ENCODE measurements around the gene NRSN2.
A peak's percentile ranks its signal among the peaks of the same experiment; 100 is the strongest.
"Not testable (repeated sequence)": the region's sequence is repeated elsewhere in the genome, so short reads cannot be mapped to it uniquely, and the experiment has no call there.

The NRSN2 gene

DNA sequence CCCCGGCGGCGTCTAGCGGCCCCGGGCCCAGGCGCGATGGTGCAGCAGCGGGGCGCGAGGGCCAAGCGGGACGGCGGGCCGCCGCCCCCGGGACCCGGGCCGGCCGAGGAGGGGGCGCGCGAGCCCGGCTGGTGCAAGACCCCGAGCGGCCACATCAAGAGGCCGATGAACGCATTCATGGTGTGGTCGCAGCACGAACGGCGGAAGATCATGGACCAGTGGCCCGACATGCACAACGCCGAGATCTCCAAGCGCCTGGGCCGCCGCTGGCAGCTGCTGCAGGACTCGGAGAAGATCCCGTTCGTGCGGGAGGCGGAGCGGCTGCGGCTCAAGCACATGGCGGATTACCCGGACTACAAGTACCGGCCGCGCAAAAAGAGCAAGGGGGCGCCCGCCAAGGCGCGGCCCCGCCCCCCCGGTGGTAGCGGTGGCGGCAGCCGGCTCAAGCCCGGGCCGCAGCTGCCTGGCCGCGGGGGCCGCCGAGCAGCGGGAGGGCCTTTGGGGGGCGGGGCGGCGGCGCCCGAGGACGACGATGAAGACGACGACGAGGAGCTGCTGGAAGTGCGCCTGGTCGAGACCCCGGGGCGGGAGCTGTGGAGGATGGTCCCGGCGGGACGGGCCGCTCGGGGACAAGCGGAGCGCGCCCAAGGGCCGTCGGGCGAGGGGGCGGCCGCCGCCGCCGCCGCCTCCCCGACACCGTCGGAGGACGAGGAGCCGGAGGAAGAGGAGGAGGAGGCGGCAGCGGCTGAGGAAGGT lies 20.8 kb upstream of the NRSN2 start:
- DNase-seq = peak; percentile 49

DNA sequence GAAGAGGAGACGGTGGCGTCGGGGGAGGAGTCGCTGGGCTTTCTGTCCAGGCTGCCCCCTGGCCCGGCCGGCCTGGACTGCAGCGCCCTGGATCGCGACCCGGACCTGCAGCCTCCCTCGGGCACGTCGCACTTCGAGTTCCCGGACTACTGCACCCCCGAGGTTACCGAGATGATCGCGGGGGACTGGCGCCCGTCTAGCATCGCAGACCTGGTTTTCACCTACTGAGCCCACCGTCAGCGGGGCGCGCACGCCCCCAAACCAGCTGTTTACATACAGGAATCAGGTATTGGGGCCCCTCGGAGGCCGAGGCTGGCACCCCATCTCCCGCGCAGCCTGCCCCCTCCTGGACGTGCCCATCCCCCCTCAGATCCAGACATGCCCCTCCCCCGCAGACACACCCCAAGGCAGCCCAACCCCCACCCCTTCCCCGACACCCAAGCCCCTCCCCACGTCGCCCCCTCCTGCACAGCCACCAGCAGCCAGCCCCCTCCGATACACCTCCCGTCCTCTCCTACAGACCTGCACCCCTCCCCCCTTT lies 20.2 kb upstream of the NRSN2 start:
- DNase-seq = peak; percentile 64

DNA sequence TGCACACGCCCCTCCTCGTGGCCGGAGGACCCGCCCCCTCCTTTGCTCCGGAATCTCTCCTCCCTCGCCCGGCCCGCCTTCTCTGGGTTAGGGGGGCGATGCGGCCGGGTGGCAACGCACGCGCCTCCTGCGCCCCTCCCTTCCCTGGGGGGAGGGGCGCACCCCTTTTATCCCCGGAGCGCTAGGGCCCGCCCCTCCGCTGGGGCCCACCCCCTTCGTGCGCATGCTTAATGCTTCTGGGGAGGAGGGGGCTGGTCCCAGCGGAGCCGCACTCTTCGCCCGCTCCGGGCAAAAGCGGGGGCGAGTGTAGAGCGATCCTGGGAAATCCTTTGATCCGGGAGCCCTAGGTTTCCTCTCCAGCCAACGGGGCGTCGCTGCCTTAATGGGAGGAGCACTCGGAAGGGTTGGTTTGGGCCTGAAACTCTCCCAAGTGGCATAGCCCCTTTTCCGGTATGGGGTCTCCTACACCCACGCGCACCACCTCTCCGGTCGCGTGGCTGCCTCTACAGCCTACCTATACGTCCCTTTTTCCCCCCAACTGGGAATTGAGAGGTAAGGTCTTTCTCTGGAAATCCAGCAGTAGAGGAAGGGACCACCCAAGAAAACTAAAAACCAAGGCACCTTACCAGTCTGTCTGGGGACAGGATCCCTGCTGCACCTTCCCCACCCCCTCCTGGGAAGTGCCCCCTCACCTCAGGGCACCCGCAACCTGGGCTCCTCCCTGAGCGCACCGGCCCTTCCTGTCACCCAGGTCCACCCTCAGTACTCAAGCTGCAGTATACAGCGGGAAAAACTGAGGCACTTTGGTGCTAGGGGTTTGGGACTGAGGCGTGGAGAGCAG lies 19.5 kb upstream of the NRSN2 start:
- peak; percentile 92 for DNase-seq

DNA sequence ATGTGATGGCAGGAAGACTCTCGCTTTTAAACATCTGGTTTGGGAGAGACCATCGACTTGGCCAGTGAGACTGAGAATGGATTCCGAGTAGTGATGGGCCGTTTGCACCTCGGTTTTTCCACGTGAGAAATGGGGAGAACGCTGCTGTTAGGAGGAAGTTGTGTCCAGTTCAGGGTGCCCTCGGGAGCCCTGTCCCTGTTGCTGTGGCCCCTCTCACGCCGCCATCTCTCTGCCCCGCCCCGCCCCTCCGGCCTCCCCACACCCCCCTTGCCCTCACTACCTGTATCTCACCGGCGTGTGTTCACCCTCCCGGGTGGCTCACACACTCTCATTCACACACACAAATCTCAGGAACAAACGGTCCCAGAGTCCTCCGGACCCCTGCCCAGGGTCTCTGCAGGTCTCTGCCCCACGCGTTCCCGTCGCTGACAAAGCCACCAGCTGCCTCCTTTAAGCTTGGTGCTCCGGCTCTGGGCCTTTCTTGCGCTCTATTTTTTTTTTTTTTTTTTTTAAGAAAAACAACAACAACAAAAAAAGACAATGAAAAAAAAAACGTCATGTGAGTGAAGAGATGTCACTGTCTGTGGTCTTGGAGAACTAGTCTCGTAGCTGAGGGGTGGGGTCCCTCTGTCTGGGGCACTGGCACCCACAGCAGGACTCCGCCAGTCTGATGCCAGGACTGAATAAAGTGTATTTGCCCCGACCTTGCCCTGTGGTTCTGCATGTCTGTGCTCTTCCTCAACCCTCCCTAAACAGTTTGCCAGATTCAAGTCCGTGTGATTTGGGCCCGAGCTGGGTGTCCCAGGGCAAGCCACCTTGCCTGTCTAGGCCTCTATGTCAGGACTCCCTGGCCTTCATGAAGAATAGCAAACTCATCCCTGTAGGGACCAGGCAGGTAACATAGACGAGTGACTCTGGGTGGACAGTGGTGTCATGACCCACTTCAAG lies 18.6 kb upstream of the NRSN2 start:
- DNase-seq = no peak

GRCh38 chr20:328975-329695 lies 17.8 kb upstream of the NRSN2 start:
- no peak for DNase-seq

DNA sequence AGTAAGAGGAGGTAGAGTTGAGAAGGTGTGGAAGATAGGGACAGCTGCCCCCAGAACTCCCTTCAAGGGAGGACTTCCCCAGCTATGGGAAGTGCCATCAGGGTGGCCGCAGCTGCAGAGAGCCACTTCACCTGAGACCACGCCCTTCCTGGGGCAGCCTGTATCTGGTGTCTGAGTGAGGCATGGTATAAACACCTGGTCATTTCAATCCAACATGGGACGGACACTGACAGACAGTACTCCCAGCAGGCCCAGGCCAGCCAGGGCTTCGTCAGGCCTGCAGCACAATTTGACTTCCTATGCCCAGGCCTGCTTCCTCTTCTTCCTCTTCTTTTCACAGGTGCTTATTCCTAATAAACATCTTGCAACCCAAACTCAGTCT lies 17.1 kb upstream of the NRSN2 start:
- DNase-seq = peak; percentile 39

DNA sequence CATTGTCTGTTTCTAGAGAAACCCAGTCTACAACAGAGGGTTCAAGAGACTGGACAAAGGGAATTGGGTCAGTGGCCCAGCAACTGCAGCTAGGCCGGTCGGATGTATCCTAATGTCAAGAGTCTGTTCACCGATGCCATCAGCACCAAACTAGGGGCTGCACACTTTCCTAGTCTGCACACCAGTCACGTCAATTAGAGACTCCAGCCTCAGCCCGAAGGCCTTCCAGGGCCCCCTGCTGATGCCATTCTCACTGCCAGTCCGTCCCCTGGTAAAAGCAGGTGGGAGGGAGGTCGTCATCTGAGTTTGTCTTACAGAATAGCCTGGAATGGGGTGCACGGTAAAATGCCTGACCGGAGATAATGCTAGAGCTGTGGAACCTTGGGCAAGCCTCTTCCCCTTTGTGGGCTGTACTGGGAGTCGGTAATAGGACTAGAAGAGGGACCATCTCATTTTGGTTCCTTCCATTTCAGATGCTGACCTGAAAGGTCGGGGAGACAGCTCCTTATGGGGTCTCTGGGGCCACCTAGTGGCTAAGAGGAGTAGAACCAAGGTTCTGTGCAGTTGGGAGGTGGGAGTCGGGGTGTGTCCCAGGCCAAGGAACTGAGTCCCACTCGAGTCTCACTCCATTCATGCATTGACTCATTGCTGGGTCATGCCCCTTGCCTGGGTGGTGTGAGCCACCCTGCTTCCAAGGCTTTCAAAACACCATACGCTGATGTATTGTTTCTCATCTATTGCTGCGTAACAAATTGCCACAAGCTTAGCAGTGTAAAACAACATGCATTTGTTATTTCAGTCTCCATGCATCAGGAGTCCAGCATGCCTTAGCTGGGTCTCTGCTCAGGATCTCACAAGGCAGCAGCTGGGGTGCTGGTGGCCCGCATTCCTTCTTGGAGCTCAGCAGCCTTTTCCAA lies 16.4 kb upstream of the NRSN2 start:
- peak; percentile 47 for DNase-seq

GRCh38 chr20:334578-334977 lies 12.3 kb upstream of the NRSN2 start:
- DNase-seq = no peak

DNA sequence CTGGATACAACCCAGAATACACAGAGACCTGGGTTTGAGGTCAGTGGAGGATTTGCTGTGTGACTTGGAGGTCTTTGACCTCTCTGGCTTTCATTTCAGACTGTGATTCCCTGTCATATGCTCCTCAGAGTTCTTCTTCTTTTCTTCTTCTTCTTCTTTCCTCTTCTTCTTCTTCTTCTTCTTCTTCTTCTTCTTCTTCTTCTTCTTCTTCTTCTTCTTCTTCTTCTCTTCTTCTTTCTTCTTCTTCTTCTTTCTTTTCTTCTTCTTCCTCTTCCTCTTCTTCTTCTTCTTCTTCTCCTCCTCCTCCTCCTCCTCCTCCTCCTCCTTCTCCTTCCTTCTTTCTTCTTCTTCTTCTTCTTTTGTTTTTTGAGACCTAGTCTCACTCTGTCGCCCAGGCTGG lies 10.9 kb upstream of the NRSN2 start:
- DNase-seq = not testable (repeated sequence)

- no peak for DNase-seq
Measured at GRCh38 chr20:341682-342081, 5.2 kb upstream of the NRSN2 start.

- DNase-seq = no peak
Measured at GRCh38 chr20:343107-343506, 3.8 kb upstream of the NRSN2 start.

DNA sequence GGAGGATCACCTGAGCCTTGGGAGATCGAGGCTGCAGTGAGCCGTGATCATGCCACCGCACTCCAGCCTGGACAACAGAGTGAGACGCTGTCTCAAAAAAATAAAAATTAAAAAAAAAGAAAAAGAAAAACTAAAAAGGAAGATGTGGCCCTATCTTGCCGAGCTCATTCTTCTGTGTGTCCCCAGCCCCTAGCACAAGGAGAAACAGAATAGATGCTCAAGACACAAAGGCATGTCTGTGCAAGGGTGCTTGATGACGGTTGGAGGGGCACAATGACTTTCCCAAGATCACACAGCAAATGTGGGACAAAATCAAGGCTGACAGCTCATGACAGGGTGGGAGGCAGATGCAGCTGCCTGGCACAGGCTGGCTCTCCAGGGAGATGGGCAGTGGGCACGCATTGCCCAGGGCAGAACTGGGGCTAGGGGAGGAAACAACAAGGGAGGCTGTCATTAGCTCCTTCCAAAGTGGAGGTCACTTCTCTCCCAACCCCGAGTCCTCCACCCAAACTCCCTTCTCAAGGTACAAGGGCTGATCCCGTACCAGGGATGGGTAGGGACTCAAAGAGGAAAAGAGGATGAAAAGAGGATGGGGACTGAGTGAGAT lies 775 bp upstream of the NRSN2 start:
- no peak for DNase-seq

- DNase-seq = no peak
Measured at GRCh38 chr20:347317-347639, 367 bp downstream of the NRSN2 start.

- DNase-seq = peak; percentile 97
Measured at GRCh38 chr20:347640-348484, 951 bp downstream of the NRSN2 start.

- DNase-seq = no peak
Measured at GRCh38 chr20:348972-349841, 2.3 kb downstream of the NRSN2 start.

DNA sequence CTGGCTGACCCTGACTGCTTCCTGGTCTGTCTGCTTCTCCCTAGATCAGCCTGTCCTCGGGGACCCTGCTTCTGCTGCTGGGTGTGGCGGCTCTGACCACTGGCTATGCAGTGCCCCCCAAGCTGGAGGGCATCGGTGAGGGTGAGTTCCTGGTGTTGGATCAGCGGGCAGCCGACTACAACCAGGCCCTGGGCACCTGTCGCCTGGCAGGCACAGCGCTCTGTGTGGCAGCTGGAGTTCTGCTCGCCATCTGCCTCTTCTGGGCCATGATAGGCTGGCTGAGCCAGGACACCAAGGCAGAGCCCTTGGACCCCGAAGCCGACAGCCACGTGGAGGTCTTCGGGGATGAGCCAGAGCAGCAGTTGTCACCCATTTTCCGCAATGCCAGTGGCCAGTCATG lies 6.3 kb downstream of the NRSN2 start:
- no peak for DNase-seq

GRCh38 chr20:354298-354977 lies 7.5 kb downstream of the NRSN2 start:
- DNase-seq = peak; percentile 80

GRCh38 chr20:356154-356553 lies 9.2 kb downstream of the NRSN2 start:
- DNase-seq = not testable (repeated sequence)

Measured in NCI-H748 treated with DMSO at 0.1 percent for 48 hours (cell line).